NCI-H526 (cell line): ENCODE data around the gene G3BP2.
"Not testable (repeated sequence)": the region's sequence is repeated elsewhere in the genome, so short reads cannot be mapped to it uniquely, and the experiment has no call there.

Experiments used
- DNase-seq, 2 experiments: peaks; one replicate each; lab custom pipeline; 2025; lab: John Stamatoyannopoulos, UW

The G3BP2 gene

DNA sequence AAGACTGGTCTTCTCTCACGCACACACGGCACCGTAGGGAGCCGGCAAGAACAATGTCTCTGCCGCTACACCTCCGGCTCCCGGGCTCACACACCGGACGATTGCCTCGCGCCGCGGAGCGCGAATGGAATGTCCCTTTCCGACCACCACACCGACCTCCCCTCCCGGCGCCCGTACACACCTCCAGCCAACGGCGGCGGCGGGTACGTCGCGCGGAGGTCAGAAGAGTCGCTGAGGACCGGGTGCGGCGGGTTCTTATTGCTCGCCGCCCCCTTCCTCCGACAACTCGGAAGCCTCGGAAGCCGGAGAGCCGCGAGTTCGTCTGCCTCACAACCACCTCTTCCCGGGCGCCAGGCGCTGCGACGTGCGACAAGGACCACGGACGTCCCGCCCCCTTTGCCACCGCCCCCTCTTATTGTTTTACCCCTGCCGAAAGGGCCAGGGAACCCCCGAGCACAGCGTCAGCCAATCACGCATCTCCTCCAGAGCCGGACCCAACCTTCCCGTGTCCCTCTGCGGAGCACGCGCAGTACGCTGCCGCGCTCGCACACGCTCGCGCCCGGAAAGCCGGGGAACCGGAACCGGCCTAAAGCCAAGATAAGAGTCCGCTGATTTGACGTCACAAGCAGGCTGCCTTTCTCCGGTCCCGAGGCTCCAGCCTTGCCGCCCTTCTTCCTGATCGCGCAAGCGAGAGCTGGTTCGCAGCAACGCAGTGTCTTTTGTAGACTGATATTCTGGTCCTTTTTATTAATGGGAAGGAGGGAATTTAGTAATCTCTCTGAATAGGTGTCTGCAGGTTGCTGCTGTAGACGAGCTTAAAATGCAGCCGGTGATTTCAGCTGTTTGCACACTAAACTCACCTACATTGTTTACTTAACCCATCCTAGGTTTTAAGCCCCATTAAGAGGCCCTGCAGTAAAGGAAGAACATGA lies at the start of gene G3BP2:
Gene G3BP2 (minus strand): TSS at position 385 of the 932 bp plus-strand sequence. CDS start 11,386 bp downstream, outside the sequence.
- DNase-seq = peak; percentile 93 to 97

DNA sequence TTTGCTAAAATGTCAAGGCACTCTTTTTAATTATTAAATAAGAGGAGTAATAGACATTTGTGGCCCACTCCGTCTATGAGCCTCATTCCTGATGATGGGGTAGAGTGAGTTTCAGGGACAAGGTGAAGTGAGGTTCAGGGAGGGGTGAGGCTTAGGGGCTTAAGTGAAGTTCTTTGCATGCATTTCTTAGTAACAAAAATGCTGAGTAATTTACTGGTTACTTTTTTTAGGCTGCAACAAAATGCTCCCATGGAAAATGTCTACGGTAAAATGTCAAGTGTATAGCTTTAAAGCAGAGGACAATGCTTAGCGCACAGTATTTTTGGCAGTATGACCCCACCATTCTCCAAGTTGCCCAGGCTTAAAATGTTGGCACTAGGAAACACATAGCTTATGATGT lies 49.2 kb upstream of the G3BP2 start:
- DNase-seq = no peak

DNA sequence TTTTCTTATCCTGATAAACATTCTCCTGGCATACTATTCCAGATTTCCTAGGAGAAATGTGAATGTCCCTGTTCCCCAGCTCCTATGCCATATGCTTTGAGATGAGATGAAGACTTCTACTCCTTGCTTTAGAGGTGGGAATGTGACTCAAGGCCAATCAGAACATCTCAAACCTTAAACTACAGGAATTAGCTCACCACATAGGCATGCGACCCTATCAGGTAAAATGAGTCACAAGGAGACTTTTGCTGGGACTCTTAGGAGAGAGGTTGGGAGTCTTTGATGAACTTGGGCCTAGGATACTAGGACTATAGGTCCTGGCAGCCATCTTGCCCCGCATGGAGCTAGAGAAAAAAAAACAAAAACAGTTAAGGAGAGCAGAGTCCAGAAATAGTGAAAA lies 45.3 kb upstream of the G3BP2 start:
- no peak for DNase-seq

DNA sequence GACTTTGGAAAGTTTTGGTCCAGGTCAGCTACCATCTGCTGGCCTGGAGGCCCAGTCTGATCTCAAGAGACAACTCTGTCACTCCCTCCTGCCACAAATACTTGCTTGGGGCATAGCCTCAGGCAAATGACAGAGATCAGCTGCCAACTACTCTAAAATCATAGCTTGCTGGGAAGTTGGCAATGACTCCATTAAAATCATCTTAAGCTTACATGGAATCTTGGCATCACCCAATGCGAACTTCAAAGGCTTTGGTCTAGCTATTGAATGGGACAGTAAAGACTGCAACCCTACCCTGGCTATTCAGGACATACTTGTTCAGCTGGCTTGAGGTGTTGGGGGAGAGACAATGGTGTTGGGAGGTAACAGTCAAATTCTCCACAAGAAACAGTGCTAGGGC lies 44.2 kb upstream of the G3BP2 start:
- DNase-seq = no peak

DNA sequence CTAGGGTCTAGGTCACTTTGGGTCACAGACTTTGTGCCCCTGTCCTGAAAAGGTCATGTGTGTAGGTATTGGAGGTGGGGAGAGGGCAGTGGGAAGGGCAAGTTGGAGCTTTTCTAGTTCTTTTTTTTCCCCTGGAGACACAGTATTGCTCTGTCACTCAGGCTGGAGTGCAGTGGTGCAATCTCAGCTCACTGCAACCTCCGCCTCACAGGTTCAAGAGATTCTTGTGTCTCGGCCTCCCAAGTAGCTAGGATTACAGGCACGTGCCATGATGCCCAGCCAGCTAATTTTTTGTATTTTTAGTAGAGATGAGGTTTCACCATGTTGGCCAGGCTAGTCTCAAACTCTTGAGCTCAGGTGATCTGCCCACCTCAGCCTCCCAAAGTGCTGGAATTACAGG lies 42.8 kb upstream of the G3BP2 start:
- DNase-seq = not testable (repeated sequence)

DNA sequence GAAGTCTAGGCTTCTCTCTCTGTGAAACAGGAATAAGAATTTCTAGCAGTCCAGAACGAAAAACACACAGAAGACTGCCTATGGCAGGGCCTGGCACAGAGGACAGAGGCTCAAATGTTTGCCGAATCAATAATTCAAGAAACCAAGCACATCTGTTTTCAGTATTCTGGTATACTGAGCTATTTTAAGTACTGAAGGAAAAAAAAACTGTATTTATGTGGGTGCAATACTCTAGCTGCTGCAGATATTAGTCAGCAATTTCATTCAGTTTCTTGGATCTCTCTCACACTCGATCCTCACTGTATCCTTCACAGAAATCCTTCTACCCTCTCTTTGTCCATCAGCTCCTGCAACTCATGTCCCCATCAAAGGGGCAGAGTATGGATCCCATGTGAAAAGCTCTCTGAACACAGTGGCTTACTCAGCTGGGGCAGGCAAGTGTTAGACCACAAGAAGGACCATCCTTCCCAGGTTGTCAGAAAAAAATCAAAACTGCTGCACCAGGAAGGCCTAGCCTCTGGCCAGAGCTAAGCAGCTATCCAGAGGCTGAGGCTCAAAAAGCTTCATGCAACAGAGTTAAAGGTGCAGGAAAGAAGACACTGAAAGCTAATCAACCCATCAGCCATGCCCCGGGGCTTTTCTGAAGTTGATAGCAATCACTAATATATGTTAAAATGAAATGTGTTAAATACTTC lies 42.0 kb upstream of the G3BP2 start:
- no peak for DNase-seq

DNA sequence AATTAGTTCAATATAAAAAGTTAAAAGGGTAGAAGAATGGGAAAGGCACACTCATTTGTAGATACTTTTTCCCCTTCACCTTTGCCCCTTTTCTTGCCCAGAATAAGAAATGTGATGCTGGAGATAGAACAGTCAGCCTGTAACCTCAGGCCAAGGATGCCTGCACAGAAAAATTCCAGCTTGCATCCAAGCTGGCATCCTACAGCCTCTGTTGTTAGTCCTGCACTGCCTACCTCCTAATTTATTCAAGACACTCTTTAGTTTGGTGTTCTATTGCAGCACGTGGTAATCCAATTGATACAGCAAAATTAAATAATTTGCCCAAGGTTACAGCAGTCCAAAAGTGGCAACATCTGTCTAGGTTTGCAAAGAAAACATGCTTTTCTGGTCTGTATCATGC lies 41.5 kb upstream of the G3BP2 start:
- DNase-seq = no peak

DNA sequence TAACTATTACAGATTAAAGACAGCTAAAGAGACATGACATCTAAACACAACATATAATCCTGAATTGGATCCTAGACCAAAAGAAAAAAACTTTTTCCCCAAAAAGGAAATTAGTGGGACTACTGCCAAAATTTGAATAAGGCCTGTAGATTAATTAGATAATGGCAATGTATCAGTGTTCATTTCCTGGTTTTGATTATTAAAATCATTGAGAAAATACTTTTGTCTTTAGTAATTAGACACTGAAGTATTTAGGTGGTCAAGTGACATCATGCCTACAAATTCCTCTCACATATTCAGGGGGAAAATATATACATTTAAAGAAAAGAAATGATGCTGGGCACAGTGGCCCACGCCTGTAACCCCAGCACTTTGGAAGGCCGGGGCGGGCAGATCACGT lies 40.8 kb upstream of the G3BP2 start:
- DNase-seq = no peak

DNA sequence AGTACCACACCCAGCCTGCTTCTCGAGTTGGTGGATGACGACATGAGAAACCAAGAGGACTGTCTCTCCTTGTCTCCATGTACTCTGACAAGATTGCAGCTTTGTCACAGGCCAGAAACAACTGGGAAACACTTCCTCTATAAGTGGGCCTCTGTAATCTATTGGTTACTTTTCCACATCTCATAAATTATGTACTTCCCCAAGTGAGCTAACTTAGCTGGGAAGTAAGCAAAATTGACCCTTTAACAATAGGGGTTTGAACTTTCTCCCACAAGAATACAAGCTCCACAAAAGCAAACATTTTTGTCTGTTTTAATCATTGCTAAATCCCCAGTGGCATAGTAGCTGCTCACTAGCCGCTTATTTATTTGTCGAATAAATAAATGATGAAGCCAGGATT lies 37.0 kb upstream of the G3BP2 start:
- no peak for DNase-seq

DNA sequence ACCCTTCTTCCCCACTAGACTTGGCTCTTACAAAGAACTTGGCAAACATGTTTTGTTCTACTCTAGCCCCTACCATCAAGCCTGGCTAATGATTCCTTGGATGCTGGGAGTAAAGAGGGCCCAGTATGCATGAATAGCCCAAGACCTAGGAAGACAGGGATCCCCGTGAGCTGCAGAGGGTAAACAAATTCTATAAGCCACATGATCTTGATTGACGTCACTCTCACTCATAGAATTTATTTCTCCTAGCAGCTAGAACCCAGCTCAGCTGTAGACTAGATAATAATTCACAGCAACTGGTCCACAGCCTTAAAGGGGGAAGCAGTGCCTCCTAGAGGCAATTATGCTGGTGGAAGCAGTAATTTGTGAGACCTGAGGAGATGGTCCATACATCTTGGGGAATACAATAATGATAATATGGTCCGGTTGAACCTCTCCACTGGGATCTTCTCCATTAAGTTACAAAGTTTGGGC lies 35.0 kb upstream of the G3BP2 start:
- peak in 1 of 2 experiments; percentile 7 for DNase-seq

DNA sequence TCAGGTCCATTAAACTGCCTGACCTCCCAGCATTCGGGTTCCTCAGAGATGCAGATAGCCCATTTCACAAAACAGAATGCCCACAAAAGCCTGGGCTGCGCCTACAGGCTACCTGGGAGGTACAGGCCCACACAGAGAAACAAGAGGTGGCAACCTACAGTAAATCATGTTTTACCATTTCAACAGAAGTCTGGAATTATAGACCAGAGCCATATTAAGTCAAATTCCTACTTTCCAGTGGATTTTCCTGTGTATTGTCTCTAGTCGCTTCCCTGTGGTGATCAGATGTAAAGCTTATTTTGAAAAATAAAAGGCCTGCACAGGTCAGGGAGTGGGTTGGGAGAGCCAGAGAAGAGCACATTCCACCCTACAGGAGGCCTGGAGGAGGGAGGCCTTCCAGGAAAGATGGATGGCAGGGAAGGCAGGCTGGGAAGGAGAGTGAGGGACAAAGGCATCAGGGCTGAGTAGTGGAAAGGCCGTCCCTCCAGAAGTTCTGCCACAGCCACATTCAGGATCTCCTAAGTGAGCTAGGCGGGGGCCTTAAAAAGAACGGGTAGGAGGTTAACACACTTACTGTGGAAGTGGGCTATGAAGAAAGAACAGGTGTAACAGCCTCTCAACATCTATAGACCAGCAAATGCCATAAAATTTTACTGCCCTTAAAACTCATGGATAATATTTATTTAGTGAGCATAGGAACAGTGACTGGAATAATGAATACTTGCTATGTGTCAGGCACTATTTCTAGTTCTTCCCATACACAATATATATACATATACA lies 32.2 kb upstream of the G3BP2 start:
- no peak for DNase-seq

DNA sequence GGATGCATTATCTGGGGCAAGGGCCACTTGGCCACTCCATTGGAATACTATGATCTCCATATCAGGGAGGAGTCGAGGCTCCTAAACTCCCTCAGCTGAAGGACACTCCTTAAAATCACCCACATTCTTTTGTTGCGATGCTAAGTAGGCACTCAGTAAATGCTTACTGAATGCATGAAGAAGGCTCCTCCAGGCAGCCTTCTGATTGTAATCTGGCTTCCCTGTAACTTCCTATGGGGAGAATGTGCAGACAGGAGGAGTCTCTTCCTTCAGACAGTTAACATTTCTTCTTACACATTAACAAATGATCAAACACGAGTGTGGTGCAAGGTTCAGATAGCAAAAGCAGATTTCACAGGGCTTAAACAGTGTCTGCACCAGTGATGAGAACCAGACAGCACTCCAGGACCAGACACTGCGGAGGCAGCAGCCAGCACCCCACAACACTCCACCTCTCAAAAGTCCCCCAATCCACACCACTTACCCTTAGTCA lies 29.8 kb upstream of the G3BP2 start:
- DNase-seq = no peak

DNA sequence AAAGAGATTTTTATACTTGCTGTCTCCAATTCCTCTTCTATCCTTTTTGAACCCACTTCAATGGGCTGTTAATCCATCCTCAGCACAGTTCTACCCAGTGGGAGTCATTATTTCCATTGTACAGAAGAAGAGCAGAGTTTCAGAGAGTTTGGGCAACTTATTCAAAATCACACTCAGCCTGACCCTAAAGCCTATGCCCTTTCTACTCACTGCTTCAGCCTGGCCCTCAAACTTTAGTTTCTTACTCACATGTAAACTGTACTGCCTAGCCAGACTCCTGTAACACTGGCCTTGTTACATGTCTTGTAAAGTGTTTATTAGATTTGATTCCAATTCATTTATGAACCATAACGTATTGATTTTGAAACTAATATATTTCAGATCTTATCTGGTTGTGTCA lies 26.1 kb upstream of the G3BP2 start:
- no peak for DNase-seq

DNA sequence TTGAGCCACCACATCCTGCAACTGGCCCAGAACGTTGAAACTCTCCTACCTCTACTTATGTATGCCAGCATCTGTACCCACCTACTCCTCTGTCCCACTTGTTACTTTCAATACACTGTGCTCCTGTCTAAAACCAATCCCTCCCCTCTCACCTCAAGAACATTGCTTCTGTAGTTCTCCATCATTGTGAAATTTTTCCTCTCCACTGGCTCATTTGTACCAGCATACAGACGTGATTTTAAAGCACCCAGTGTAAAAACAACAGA lies 25.7 kb upstream of the G3BP2 start:
- no peak for DNase-seq

DNA sequence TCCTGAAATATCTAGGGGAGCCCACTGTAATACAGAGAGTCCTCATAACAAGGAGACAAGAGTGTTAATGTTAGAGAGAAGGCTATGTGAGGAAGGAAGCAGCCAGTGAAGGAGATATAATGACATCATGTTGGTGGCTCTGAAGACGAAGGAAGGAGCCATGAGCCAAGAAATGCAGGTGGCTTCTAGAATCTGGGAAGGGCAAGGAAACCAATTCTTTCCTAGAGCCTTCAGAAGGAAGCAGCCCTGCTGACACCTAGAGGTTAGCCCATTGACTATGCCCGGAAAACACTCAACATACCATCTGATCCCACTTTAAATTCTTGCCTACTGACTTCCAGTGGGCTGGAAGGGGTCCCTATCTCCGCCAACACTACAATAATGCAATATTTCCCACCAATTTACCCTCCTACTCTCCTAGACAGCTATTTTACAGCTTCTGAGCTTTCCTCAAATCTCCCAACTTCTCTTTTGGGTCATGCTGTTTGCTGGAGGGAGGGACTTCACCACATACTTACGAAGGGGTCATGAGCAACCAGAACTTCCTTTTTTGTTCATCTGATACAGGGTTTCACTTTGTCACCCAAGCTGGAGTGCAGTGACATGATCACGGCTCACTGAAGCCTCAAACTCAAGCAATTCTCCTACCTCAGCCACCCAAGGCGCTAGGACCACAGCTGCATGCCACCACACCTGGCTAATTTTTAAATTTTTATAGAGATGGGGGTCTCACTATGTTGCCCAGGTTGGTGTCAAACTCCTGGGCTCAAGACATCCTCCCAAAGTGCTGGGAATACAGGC lies 25.2 kb upstream of the G3BP2 start:
- DNase-seq = no peak

DNA sequence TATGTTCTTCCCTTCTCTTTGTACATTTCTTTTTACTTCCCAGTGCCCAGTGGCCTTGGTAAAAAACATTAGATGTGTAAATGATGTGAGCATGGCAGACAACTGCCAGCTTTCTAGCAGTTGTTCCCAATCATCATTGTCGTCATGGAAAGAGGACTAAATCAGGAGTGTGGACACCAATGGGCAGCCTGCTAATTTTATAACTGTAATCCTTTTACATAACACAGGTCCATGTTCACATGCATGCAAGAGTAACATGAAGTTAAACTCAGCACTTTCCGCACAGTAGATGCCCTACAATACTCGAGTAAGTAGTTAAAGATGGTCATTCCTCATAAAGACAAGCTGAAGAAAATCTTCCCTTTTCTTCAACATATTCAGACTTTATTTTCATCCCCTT lies 23.4 kb upstream of the G3BP2 start:
- DNase-seq = no peak

DNA sequence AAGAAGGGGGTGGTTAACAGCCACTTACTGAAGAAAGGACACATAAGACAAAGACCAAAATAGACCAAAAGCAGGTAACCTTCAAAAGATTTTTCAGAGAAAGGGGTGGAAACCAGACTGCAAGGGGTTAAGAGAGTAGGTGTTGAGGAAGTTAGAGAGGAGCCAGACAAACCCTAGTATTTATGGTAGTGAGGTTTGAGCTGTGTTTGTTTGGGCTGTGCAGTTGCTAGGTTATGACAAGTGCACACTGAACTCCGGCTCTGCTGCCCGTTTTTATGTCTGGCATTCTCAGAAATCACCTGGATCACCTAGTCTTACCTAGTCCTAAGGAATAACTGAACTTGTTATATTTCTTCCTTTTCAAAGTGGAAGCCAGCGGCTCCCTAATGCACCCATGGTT lies 22.9 kb upstream of the G3BP2 start:
- no peak for DNase-seq

DNA sequence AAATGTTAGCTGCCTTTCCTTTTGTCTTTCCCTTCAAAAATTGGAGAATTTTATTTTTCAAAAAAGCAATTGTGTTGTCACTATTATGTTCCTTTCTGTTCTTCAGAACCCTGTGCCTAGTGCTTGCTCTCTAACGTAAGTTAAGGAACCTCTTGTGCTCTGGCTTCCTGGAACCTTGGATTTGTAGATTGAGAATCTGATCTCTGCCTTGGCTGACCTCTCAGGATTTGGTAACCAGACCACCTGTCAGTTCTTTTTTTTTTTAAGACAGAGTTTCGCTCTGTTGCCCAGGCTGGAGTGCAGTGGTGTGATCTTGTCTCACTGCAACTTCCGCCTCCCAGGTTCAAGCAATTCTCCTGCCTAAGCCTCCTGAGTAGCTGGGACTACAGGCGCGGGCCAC lies 18.9 kb upstream of the G3BP2 start:
- not testable (repeated sequence) for DNase-seq

DNA sequence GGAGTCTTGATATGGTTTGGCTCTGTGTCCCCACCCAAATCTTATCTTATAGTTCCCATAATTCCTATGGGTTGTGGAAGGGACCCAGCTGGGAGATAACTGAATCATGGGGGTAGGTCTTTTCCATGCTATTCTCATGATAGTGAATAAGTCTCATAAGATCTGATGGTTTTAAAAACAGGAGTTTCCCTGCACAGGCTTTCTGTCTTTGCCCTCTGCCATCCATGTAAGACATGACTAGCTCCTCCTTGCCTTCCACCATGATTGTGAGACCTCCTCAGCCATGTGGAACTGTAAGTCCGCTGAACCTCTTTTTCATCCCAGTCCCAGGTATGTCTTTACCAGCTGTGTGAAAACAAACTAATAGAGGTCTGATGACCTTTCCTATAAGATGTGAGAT lies 13.9 kb upstream of the G3BP2 start:
- DNase-seq = not testable (repeated sequence)

DNA sequence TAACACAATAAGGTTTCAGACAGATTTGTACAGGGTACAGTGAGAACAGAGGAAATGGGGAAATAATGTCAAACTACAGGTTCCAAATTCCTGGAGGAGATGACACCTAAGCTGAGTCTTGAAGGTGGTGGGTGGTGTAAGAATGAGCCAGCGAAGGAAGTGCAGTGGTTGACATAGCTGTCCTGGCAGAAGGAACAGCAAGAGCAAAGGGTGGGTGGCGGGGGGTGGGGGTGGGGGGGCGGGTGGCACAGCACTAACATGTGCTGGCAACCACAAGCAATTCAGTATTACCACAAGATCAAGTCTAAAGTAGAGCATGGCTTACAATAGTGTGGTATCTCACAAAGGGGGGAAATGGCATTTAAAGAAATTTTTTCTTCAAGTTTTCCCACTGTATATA lies 13.1 kb upstream of the G3BP2 start:
- no peak for DNase-seq

DNA sequence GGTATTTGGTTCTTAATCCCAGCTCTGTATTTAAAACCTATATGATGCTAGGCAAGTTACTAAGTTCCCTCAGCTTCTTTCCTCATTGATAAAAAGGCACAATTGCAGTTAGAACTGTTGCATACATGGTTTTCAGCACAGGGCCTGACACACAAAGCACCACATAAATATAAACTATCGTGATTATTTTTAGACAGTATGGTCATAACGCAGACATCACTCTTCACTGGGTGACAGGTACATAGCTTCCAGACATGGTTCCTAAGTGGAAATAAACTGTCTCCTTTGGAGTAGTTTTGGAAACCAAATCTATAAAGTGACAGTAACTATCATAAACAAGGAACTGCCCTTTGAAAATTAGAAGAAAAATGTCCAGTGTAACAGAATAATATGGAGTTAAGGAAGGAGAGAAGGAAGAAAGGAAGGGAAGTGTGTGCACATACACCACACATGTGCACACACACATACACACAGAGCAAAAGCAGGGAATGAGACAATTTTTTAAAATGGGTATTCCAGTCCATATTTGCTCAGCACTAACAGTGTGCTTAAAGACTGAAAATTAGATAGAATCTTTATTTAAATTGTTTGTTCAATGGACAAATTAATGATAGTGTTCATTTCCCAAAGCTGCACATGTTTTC lies 12.5 kb upstream of the G3BP2 start:
- no peak for DNase-seq
